Activated CD8-positive, alpha-beta memory T cell treated with anti-CD3 and anti-CD28 coated beads, Interleukin-2, amount 50 U/mL, for 24 hours (primary cell): ENCODE data around the gene UBLCP1.

Source experiments
- DNase-seq: peaks from one replicate; pipeline ENCODE4 v3.0.0-alpha.2; 2020; ENCODE audit errors: extremely low read depth

Gene UBLCP1

DNA sequence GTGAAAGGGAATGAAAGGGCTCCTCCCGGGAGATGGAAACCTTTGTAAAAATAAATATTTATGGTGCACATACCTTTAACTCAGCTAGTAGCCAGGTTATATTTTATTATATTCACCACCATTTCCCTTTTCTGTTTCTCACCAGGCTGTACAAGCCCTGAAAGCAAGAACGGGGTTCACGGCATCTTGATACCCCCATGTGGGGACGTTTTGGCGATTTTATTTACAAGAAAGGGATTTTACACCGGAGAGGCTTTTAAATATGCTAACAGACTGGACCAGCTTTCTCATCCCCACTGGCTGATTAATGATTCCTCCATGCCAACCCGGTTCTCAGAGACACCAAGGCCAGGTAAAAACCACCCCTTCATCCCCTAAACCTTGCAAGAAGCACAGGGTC, 48.0 kb downstream of the UBLCP1 start:
- DNase-seq = no peak

DNA sequence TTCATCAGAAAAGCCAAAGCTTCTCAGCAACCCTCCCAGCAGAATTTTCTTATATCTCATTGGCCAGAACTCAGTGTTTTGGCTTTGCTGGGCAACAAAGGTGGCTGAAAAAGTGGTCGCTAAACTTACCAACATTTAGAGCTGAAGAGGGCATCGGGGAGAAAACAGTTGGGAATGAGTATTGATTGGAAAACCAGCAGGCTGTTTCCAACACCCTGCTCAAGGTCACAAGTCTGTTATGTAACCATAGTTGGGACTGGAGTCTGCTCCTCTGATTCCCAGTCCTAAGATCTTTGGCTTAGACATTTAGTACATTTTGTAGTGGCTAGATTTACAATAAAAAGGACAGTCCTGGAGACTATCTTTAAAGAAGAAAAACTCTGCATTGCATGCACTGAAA, 50.1 kb downstream of the UBLCP1 start:
- DNase-seq = no peak

DNA sequence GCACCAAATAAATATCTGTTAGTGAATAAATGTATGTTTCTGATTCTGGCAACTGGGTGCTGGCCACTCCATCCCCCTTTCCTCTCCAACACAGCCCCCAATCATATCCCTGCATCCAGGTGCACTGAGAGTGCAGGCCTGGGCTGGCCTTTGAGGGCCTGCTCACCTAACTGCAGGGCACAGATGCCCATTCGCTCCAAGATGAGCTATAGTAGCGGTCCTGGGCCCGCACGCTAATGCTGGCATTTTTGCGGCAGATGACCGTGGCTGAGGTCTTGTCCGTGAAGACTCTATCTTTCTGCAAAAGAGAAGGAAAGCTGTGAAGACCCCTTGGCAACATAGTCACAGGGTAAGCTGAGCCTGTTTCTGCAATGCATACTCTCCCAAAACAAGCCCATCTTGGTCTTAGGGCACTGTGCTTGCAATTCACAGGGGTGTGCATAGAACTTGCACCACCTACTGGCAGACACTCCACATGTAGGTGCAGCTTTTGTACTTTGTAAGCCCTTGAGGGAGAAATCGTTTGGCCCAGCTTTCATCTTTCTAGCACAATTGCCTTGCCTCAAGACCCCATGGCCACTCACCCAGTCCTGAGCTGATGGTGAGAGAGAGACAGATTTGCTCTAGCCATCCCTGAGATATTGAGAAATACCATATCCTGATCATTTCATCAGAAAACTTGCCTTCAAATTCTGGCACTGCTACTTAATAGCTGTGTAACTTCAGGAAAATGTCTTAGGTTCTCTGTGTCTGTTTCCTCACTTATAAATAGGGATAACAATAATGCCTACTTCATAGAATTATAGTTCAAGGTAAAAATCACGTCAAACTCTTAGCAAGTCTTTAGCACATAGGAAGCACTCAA, 53.7 kb downstream of the UBLCP1 start:
- no peak for DNase-seq

DNA sequence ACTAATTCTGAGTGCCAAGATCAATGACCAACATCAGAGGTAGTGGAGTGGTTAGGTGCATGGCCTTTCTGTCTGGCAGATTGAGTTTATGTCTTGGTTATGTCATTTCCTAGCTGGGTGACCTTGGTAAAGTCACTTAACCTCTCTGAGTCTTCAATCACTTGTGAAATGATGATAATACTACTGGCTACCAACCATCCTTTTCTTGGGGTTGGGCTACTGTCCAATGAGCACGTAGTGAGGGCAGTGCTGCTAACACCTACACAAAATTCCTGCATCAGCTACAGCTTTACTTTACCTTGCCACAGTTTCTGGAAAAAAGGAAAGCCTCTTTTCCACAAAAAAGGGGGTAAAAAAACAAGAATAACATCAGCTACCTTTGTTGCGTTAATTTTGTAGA, 54.8 kb downstream of the UBLCP1 start:
- DNase-seq = no peak

DNA sequence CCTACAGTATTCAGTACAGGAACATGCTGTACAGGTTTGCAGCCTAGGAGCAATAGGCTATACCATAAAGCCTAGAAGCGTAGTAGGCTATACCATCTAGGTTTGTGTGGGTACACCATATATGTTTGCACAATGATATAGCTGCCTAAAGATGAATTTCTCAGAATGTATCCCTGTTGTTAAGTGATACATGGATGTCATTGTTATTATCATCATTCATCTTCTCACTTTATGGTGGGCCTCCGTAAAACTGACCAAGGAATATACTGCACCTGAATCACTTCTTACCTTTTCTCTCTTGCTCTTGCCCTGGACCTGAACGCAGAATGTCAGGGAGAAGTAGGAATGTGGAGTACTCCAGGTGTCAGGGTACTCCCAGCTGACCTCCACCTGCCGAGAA, 55.4 kb downstream of the UBLCP1 start:
- no peak for DNase-seq

DNA sequence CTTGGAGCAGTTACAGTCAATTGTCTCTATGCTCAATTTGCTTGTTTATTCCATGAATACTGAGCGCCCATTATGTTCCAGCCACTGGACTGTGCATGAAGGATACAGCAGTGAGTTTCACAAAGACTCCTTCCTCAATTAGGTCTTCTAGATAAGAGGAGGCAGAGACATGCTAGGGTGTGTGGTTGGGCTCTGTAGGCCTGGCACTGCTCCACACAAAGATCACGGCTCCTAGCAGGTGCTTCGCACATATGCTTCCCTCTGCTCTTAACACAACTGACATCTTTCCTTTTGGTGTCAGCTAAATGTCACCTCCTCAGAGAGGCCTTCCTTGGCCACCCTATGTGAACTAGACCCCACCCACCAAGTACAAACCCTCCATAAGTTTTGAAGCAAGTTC, 56.3 kb downstream of the UBLCP1 start:
- no peak for DNase-seq

DNA sequence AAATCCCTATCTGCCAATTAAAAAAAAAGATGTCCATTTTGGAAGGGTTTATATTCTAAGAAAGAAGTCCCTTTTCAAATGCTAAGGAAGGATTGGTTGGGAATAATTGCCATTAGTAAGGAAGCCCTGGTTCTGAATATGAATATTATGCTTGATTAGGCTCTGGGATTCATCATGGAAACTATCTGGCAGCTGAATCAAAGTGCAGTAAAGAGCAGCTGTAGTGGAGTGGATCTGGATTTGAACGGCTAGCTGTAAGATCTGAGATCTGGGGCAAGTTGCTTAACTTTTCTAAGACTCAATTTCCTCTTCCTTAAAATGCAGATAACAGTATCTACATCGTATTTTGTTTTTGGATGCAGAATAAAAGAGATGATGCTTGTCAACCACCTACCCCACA, 56.7 kb downstream of the UBLCP1 start:
- DNase-seq = no peak

DNA sequence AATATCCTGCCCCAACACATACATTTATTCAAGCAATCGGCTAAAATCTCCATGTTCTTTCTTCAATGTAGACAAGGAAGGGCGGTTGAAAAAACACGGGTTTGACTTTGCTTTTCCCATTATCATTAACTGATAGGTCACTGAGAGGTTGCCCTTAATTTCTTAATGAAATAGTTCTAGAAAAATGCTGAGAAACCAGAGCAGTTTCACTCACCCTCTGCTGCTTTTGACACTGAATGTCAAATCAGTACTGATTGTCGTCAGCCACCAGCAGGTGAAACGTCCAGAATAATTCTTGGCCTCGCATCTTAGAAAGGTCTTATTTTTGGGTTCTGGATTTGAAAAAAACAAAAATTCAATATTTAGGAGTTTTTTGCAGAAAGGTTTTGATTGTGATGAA, 59.1 kb downstream of the UBLCP1 start:
- DNase-seq = no peak

DNA sequence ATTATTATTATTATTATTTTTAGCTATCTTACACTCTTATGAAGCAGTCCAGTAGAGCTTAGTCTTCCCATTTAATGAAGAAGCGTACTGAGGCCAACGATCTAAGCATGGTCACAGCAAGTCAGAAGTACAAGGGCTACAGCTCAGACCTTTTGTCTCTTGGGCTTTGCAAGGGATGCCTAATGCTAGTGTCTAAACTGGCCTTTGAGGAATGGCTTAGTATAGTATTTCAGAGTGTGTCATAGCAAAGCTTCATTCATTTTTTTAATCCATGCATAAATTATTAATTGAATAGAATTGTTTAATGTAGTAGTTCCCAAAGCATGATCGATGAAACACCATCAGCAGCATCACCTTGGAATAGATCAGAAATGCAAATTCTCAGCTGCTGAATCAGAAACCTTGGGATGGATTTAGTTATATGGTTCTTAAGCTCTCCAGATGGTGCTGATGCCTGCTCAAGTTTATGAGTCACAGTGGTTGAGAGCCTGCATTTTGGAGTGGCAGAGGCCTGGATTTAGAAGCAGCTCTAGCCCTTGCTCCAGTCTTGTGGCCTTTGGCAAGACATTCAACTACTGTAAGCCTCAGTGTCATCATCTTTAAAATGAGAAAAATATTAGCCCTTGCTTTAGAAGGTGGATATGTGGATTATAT, 61.1 kb downstream of the UBLCP1 start:
- DNase-seq = no peak

DNA sequence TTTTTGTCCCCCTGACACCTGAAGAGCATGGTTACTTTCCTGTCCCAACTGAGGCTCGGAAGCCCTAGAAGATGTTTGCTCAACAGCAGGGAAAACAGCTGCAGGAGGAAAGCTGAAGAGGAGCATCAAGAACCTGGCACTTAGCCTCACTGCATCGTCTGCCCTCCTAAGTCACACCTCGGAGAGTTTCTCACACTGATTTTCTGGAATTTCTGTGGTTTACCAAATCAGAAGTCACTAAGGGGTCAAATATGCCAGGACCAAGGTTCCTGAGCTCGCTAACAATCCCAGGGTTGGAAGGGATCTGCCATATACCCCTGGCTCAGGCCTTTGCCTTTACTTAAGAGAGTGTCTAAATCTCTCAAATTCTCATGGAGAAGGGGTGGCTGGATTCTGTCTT, 61.9 kb downstream of the UBLCP1 start:
- no peak for DNase-seq

DNA sequence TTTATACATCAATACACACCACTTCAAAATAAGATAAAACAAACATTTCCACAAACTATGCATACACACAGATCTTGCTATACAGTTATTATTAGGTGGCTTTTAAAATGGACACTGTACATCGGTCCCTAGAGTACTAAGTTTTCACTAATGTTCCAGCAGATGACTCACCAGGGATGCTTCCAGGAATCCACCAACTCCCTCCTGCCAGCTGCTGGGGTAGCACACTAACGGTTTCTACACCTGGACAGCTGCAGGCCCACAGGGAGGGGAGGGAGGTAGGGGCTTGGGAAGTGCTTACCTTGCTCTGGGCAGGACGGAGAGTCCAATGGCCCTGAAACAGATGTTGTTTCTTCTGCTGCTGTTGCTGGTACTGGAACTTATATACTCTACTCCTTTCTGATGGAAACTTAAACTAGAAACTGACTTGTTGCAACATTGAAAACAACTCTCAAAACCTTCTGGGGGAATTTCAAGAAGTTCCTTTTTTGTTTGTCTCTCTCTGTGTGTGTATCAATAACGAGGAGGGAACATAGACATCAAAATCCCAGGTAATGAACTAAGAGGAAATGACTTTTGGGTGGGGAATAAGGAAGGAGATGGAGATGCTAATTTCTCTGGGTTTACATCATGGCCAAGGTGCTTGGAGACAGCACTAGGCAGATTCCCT, 67.2 kb downstream of the UBLCP1 start, which contains the start of gene IL12B:
IL12B (minus strand) TSS at position 357 of the 670 bp plus-strand sequence. CDS start 3,705 bp downstream, outside the sequence.
- DNase-seq = no peak

DNA sequence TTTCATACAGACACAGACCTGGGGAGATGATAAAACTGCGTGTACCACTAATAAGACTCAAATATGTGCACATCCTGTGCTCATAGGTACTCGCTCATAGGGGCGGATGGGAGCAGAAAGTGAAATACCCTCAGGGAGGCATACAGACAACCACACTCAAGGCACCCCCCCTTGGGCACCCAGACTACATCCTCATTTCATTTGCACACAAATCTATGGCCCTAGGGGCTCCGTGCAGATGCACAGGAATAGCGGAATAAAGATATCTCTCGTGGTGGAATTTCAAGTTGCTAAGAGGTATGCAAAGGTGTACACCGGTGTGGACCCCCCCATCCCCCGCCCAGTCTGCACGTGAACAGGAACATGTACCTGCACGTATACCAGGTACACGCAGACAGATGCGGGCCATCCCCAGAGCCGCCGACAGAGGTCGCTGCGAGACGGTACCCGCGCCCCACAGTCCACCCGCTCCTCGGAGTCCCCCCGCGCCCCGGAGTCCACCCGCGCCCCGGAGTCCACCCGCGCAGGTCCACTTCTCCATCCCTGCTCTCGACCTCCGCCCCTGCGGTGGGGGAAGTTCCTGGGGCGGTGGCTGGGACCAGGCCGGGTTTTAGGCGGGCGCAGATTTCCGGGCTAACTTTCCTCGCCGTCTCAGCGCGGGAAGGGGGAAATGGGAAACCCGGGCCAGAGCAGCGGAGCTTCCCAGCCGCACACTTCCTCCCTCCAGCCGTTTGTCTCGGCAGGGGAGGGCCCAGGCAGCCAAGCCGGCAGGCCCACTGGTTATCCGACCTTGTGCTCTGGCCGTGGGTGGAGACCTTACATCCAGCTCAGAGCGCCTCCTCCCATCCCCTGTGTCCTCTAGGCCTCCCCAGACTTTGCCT, 68.2 kb downstream of the UBLCP1 start:
- DNase-seq = peak; percentile 44

DNA sequence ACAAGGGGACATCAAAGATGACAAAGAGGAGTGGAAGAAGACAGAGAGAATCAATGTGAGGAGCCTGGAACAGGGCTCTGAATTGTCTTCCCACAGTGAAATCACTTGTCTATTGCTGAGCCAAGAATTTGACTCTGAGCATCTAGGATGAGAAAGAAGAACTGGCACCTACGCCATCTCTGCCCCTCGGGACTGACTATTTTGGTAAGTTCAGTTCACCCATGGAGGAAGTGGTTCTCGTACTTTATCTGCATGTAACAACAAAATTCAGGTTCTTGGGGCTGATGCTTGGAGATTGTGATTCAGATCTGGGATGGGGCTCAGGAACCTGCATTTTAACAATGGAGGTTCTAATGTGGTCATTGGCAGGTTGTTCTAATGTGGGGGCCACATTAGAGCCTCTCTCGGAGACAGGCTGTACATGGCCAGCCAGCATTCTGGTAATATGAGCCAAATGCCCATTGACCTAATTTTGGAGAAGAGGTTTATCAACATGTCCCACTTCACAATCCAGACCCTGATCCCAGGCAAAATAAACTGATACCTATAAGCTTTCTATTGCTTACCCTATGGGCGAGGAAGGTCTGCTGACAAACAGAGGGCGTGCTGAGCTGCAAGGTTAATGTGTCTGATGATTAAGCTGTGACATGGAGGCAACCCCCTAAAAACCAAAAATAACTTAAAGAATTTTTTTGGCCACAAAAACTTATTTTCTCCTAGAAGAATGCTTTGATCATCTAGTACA, 69.9 kb downstream of the UBLCP1 start:
- DNase-seq = no peak

DNA sequence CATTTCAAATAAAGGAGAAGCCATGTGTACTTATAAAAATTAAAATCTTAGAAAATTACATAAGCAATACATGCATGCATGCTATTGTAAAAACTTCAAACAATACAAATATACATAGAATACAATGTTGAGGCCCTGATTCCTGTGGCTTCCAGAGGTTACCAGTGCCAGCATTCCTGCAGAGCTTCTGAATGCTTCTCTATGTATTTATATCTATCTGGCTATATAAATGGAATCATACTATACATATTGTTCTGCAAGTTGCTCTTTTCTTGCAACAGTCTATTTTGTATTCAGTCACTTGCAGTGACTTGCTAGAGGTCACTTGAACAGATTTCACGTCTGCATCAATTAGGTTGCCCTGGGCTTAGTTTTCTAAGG, 70.4 kb downstream of the UBLCP1 start:
- no peak for DNase-seq
